Smooth muscle cell (in vitro differentiated cells): ENCODE data around the gene B3GALT4. TPM values are rescaled to one million over a fixed set of nuclear protein-coding genes. Genes with fewer than 3 reads are reported as not detected.

ENCODE experiments used
- DNase-seq: peaks from one replicate; lab custom pipeline; 2025; ENCODE audit not compliant: unreplicated experiment; lab: John Stamatoyannopoulos, UW
- H2AFZ ChIP-seq: fragments of 200-600 bp; sonication (generic); 2 replicates; pipeline ENCODE4 v1.6.0; 2016; ENCODE audit warnings: antibody characterized with exemption, low read depth, mild to moderate bottlenecking
- H3F3A ChIP-seq: fragments of 200-600 bp; sonication (generic); 2 replicates; pipeline ENCODE4 v1.6.0; 2017; ENCODE audit warnings: antibody characterized with exemption, low read depth
- H3K27ac ChIP-seq: fragments of 200-600 bp; sonication (generic); 2 replicates; pipeline ENCODE4 v1.5.1; 2016; ENCODE audit warnings: low read depth, mild to moderate bottlenecking
- H3K27me3 ChIP-seq: fragments of 200-600 bp; sonication (generic); 2 replicates; pipeline ENCODE4 v1.6.1; 2016; ENCODE audit warnings: low read depth, mild to moderate bottlenecking
- H3K36me3 ChIP-seq: fragments of 200-600 bp; sonication (generic); 2 replicates; pipeline ENCODE4 v1.5.1; 2016; ENCODE audit warnings: low read depth
- H3K4me1 ChIP-seq: fragments of 200-600 bp; sonication (generic); 2 replicates; pipeline ENCODE4 v1.5.1; 2016; ENCODE audit warnings: low read depth
- H3K4me2 ChIP-seq: fragments of 200-600 bp; sonication (generic); 2 replicates; pipeline ENCODE4 v1.6.0; 2016; ENCODE audit warnings: mild to moderate bottlenecking
- H3K4me3 ChIP-seq: fragments of 200-600 bp; sonication (generic); 2 replicates; pipeline ENCODE4 v1.5.1; 2016; ENCODE audit warnings: mild to moderate bottlenecking
- H3K79me2 ChIP-seq: fragments of 200-600 bp; sonication (generic); 2 replicates; pipeline ENCODE4 v1.6.0; 2016; ENCODE audit warnings: low read depth, mild to moderate bottlenecking
- H3K9ac ChIP-seq: fragments of 200-600 bp; sonication (generic); 2 replicates; pipeline ENCODE4 v1.6.0; 2016; ENCODE audit warnings: low read depth
- H3K9me3 ChIP-seq: fragments of 200-600 bp; sonication (generic); replicated peaks from 2 replicates; pipeline ENCODE4 v1.5.1; 2016; ENCODE audit warnings: low read depth
- H4K20me1 ChIP-seq: fragments of 200-600 bp; sonication (generic); 2 replicates; pipeline ENCODE4 v1.6.0; 2016; ENCODE audit warnings: low read depth
- WGBS: methylation state at CpG from one replicate; pipeline ENCODE4 v1.1.7; 2016; ENCODE audit warnings: low lambda C conversion rate; 5-methylcytosine and 5-hydroxymethylcytosine counted together
- polyA plus RNA-seq: library from polyadenylated mRNA; unstranded; fragments of >200 nt; fragmentation: Nextera tagmentation; extraction: Ambion mirVana; gene quantifications from 2 replicates; pipeline ENCODE4 v1.2.1, GENCODE V29; 2016
- total RNA-seq: library from RNA; depleted of rRNA; stranded (reverse); fragments of >200 nt; gene quantifications from 2 replicates; pipeline ENCODE4 v1.2.3, GENCODE V29; 2014
- TF ChIP-seq, protein P1 (sequence below): fragments of 200-600 bp; sonication (generic); IDR thresholded peaks from 2 replicates; pipeline ENCODE4 v1.5.1; 2017; ENCODE audit warnings: borderline replicate concordance, mild to moderate bottlenecking, antibody characterized with exemption; ENCODE audit not compliant: insufficient read depth, poor library complexity, severe bottlenecking

The B3GALT4 gene
- total and polyA plus RNA-seq, 2 experiments from 2014 or later, result 2.9 to 6.1 TPM

DNA sequence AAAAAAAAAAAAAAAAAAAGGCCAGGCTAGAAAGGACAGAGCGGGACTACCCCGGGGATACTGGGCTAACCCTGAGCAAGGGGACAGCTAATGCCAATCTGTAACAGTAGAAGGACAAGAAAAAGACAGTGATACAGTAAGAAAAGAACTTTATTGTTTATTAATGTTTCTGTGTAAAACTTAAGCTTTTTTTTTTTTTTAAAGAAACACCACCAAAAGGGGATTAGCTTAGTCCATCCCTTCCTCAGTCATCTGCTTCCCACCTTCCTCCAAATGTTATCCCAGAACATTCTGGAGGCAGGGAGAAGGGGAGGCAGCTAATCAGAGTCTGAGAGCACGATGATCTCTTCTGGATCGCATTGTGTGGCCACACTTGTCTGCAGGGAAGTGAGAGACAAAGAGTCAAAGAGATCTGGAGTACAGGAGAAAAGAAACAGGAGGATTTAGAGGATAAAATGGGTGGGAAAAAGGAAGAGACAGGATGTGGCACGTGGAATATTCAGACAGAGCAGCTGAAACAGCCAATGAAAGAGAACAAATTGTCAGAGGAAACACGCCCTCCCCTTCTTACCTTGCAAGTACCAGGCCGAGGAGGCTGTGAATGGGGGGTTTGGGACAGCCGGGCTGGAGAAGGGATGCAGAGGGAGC, 41.6 kb downstream of the B3GALT4 start:
- peak overlapping the region; percentile 51 for H3K9ac ChIP-seq
- no peaks in the 10 kb centered on the region for H3K36me3 ChIP-seq
- peak overlapping the region; percentile 96 for H3K4me2 ChIP-seq
- peaks cover 37% of the 10 kb centered on the region for H3K4me1 ChIP-seq
- H3K4me3 ChIP-seq, result peak overlapping the region; percentile 93
- peak overlapping the region; percentile 97 for H3K27ac ChIP-seq
- H3K79me2 ChIP-seq, result peaks cover 26% of the 10 kb centered on the region
- peaks cover 4% of the 10 kb centered on the region for H4K20me1 ChIP-seq
- H3K27me3 ChIP-seq, result no peaks in the 10 kb centered on the region
- peaks cover 41% of the 10 kb centered on the region for H3F3A ChIP-seq
- no peak for DNase-seq
- WGBS, result 66% methylated on average over 8 of the region's 8 CpGs
- no peak overlapping the region for H2AFZ ChIP-seq
- no peaks in the 10 kb centered on the region for H3K9me3 ChIP-seq
- TF ChIP-seq, protein P1, sequence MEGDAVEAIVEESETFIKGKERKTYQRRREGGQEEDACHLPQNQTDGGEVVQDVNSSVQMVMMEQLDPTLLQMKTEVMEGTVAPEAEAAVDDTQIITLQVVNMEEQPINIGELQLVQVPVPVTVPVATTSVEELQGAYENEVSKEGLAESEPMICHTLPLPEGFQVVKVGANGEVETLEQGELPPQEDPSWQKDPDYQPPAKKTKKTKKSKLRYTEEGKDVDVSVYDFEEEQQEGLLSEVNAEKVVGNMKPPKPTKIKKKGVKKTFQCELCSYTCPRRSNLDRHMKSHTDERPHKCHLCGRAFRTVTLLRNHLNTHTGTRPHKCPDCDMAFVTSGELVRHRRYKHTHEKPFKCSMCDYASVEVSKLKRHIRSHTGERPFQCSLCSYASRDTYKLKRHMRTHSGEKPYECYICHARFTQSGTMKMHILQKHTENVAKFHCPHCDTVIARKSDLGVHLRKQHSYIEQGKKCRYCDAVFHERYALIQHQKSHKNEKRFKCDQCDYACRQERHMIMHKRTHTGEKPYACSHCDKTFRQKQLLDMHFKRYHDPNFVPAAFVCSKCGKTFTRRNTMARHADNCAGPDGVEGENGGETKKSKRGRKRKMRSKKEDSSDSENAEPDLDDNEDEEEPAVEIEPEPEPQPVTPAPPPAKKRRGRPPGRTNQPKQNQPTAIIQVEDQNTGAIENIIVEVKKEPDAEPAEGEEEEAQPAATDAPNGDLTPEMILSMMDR, result no peak

DNA sequence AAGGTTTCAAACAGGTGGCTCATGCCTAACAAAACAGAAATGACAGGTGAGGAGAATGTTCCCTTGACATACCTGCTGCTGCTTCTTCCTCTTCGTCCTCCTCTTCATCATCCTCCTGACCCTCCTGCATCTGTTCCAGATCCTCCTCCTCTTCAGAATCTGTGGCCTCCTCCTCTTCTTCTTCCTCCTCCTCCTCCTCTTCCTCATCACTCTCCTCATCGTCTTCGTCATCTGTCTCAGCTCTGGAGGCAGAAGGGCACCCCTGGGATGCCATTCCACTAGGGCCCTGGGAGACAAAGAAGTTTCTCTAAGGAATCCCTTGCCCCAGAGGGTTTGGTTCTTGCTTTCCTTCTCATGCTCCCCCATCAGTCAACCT, 43.0 kb downstream of the B3GALT4 start:
- Histone ChIP-seq H3K36me3 (no peaks in the 10 kb centered on the region), H3K4me2 (peak overlapping the region; percentile 96), H3K9ac (peak overlapping the region; percentile 86), H3K27me3 (no peaks in the 10 kb centered on the region), H4K20me1 (peaks cover 4% of the 10 kb centered on the region), H2AFZ (no peak overlapping the region), H3K4me1 (peaks cover 36% of the 10 kb centered on the region), H3K79me2 (peaks cover 26% of the 10 kb centered on the region), H3F3A (peaks cover 45% of the 10 kb centered on the region), H3K9me3 (no peaks in the 10 kb centered on the region), H3K4me3 (no peak overlapping the region), H3K27ac (peak overlapping the region; percentile 97)
- WGBS, result 93% methylated on average over 3 of the region's 3 CpGs
- DNase-seq, result no peak
- TF ChIP-seq, protein P1, result no peak

GRCh38 chr6:33320315-33321181, 43.6 kb downstream of the B3GALT4 start:
- H3K4me1 ChIP-seq, result peaks cover 36% of the 10 kb centered on the region
- no peak overlapping the region for H2AFZ ChIP-seq
- peaks cover 26% of the 10 kb centered on the region for H3K79me2 ChIP-seq
- peaks cover 4% of the 10 kb centered on the region for H4K20me1 ChIP-seq
- H3K36me3 ChIP-seq, result no peaks in the 10 kb centered on the region
- peaks cover 45% of the 10 kb centered on the region for H3F3A ChIP-seq
- peak overlapping the region; percentile 86 for H3K9ac ChIP-seq
- H3K4me2 ChIP-seq, result peak overlapping the region; percentile 96
- TF ChIP-seq, protein P1, result no peak
- DNase-seq, result no peak
- H3K4me3 ChIP-seq, result no peak overlapping the region
- no peaks in the 10 kb centered on the region for H3K27me3 ChIP-seq
- 70% methylated on average over 32 of the region's 32 CpGs for WGBS
- H3K9me3 ChIP-seq, result no peaks in the 10 kb centered on the region
- H3K27ac ChIP-seq, result peak overlapping the region; percentile 97
